Panc1 (cell line): Measurements from ENCODE around the gene RUSC1.

Experiments
- CTCF ChIP-seq: fragments of 450-650 bp; IDR thresholded peaks from 2 replicates; pipeline ENCODE4 v1.5.1; 2017; ENCODE audit warnings: mild to moderate bottlenecking
- POLR2AphosphoS5 ChIP-seq: IDR thresholded peaks from 2 replicates; pipeline ENCODE4 v1.6.1; 2012; ENCODE audit warnings: mild to moderate bottlenecking, low read depth, low read length, moderate library complexity
- REST ChIP-seq, 2 experiments: IDR thresholded peaks; 2 replicates each; pipeline ENCODE4 v1.6.1; 2011 to 2012; ENCODE audit warnings: low read depth in 2 of 2, control low read depth in 1 of 2, low read length in 1 of 2, mild to moderate bottlenecking in 1 of 2, moderate library complexity in 1 of 2; ENCODE audit not compliant: insufficient read depth in 1 of 2
- SIN3A ChIP-seq: IDR thresholded peaks from 2 replicates; pipeline ENCODE4 v1.6.1; 2012; ENCODE audit warnings: low read depth, mild to moderate bottlenecking, low read length, moderate library complexity, borderline replicate concordance; ENCODE audit not compliant: insufficient read depth
- TCF7L2 ChIP-seq: IDR thresholded peaks from 2 replicates; pipeline ENCODE4 v1.6.1; 2011; ENCODE audit warnings: mild to moderate bottlenecking, low read depth, low read length, inconsistent platforms

- no peak for TF ChIP-seq CTCF
- TF ChIP-seq SIN3A: no peak
- TF ChIP-seq POLR2AphosphoS5: no peak
- TF ChIP-seq TCF7L2: no peak
- TF ChIP-seq REST (IDR thresholded peaks at IDR 0.05; ENCODE audit: insufficient read depth in 1 of 2, low read depth in 2 of 2, low read length in 1 of 2): no peak
Measured at GRCh38 chr1:155309423-155310021, 11.2 kb upstream of the RUSC1 start.
